ENCODE data around the gene ESYT3.

ESYT3 gene, protein sequence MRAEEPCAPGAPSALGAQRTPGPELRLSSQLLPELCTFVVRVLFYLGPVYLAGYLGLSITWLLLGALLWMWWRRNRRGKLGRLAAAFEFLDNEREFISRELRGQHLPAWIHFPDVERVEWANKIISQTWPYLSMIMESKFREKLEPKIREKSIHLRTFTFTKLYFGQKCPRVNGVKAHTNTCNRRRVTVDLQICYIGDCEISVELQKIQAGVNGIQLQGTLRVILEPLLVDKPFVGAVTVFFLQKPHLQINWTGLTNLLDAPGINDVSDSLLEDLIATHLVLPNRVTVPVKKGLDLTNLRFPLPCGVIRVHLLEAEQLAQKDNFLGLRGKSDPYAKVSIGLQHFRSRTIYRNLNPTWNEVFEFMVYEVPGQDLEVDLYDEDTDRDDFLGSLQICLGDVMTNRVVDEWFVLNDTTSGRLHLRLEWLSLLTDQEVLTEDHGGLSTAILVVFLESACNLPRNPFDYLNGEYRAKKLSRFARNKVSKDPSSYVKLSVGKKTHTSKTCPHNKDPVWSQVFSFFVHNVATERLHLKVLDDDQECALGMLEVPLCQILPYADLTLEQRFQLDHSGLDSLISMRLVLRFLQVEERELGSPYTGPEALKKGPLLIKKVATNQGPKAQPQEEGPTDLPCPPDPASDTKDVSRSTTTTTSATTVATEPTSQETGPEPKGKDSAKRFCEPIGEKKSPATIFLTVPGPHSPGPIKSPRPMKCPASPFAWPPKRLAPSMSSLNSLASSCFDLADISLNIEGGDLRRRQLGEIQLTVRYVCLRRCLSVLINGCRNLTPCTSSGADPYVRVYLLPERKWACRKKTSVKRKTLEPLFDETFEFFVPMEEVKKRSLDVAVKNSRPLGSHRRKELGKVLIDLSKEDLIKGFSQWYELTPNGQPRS

DNA sequence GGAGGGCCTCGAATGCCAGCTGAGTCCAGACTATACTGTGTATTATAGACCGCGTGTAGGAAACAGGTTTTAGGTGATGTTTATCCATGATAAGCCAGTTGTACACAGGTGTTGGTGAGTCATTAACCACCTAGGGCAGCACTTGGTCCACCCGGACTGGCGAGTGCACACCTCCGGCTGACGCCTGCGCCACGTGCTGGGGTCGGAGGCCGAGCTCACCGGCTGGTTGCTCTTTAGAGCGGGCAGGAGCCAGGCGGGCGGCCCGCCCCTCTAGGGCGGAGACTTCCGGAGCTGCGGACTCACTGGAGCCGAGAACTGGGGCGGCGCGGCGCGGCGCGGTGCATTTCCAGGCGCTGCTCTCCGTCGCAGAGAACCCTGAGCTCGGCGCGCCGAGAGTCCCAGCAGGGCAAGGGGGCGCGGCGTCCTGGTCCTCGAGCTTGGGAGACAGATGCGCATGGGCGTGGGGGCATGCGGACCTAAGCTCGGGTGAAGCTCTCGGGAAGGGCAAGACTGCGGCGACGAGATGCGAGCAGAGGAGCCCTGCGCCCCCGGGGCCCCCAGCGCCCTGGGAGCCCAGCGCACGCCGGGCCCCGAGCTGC is at the start of gene ESYT3:
TSS of gene ESYT3 (plus strand) at position 341 of the 599 bp plus-strand sequence. CDS start at position 524, 183 bp downstream.
- FAIRE-seq = no peak

- FAIRE-seq = no peak
Observed at GRCh38 chr3:138384976-138385375, 49.4 kb upstream of the ESYT3 start.

DNA sequence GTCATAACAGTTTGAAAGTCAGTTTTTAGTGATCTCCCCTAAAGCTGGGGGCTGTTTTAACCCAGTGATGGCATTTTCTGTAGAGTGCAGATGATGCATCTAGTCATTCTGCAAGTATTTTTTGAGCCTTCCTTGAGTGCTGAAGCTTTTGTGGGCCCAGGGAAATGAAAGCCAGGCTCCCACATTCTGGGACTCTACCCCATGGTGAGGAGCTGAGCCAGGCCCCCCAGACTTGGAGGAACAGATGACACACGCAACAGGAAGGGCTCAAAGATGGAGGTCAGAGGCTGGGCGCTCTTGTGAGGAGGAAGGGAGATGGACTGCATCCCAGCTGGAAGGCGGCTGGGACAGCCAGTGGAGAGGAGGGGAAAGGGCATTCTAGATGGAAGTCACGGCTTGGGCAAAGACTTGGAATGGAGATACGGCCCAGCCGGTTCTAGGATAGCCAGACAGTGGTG is 45.2 kb upstream of the ESYT3 start:
- FAIRE-seq = no peak

- FAIRE-seq = no peak
Observed at GRCh38 chr3:138389841-138390581, 44.4 kb upstream of the ESYT3 start.

DNA sequence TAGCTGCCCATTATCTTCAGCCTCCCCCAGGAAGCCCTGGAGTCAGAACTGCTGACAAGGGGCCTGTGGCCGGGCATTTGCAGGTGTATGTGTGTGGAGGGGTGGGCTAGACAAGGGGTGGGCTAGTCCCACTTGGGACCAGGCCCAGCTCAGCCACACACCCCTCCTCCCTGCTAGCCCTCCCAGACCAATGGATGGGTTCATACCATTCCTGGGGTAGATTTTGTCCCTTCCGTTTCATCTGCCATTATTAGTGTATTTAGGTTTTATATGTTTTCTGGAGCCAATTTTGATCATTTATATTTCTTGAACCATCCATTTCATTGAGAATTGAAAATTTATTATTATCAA is 43.9 kb upstream of the ESYT3 start:
- no peak for FAIRE-seq

GRCh38 chr3:138394156-138394555 is 40.3 kb upstream of the ESYT3 start:
- FAIRE-seq = no peak

- no peak for FAIRE-seq
Observed at GRCh38 chr3:138394686-138395085, 39.7 kb upstream of the ESYT3 start.

- FAIRE-seq = no peak
Observed at GRCh38 chr3:138395865-138396751, 38.3 kb upstream of the ESYT3 start.

DNA sequence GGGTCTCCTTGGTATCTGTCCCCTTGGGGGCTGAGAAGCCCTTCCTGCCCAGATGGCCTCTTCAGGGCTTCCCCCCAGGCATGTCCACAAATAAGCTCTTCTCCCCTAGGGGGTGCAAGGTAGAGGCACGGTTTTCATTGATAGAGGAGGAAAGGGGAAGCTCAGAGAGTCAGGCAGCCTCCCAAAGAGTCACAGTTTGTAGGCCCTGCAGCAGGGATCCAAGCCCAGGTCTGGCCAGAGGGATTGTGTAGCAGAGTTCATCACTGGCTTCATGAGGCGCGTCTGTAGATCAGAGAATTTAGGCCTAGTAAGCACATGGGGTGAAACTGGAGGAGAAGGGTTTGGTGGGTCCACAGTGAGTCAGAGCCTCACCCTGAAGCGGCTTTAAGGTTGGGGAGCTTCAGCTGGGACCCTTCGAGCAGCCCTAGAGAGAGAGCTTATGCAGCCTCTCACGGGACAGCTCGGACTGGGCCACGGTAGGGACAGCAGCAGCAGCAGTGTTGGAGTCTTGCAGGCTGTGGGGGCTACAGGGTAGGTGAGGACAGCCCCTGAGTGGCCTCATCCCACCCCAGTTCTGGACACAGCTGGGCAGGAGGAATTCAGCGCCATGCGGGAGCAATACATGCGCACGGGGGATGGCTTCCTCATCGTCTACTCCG is 37.5 kb upstream of the ESYT3 start:
- no peak for FAIRE-seq

DNA sequence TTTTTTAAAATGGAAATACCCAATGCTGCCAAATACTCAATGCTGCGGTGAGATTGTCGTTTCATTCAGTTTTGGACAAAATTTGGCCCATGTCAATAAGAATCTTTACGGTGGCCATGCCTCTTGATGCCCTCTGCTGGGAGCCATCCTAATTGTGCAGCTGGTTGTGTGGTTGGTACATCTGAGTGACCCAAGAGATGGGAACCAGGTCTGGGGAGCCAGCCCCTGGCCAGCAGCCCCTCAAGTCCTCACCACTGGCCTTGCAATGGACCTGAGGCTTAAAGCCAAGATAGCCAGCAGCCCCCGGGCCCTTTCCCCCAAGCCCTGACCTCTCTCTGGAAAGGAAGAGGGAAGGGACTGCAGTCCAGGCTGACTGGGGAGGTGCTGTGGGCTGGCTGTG is 36.4 kb upstream of the ESYT3 start:
- no peak for FAIRE-seq

DNA sequence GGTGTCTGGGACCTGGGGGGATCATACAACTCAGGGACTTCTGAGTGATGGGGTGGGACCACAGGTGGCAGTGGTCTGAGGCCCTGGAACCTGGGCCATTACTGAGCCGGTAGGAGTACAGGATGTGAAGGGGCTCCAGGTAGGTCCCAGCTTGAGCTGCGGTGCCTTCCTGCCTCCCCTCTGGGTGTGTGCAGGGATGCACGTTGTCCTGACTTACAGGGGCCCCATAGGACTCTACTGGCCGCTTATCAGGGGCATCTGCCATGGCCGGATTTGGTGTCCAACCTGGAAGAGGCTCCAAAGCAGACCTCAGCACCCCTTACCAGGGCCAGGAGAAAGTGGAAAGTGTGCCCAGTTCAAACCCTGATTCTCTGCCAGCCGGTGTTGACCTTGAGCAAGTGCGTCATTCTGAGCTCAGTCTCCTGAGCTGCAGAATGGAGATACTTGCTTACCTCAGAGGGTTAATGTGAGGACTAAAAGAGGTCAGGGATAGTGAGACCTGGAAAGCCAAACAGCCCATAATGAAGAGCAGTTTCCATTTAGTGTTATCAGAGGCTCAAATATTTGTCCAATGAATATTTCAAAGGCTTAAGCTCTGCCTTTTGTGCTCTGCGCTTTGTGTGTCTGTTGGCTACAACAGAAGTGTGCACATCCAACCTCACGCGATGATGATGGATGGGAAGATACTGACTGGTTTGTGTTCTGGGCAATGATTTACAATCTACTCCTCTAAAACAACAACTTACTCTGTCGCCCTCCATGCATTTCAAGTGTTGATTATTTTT is 35.4 kb upstream of the ESYT3 start:
- FAIRE-seq = no peak

DNA sequence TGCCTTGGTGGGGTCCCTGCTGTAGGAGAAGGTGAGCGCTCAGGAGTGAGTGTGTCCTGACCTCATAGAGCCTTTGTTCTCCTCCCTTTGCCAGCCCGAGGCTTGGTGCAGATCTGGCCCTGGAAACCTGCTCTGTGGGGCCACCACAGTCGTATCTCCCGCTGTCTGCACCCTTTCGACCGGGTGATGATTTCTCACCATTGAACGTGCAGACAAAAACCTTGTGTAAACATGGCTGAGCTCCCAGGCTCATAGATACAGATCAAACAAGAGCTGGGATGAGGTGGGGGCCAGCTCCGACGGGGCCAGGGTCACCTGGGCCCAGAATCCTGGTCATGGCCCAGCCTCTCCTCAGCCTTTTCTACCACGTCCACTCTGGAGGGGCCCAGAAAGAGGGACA is 34.6 kb upstream of the ESYT3 start:
- no peak for FAIRE-seq

GRCh38 chr3:138400651-138401070 is 33.8 kb upstream of the ESYT3 start:
- no peak for FAIRE-seq

GRCh38 chr3:138401834-138402233 is 32.6 kb upstream of the ESYT3 start:
- no peak for FAIRE-seq

- FAIRE-seq = no peak
Observed at GRCh38 chr3:138404121-138404520, 30.3 kb upstream of the ESYT3 start.

GRCh38 chr3:138405001-138405400 is 29.4 kb upstream of the ESYT3 start:
- no peak for FAIRE-seq

DNA sequence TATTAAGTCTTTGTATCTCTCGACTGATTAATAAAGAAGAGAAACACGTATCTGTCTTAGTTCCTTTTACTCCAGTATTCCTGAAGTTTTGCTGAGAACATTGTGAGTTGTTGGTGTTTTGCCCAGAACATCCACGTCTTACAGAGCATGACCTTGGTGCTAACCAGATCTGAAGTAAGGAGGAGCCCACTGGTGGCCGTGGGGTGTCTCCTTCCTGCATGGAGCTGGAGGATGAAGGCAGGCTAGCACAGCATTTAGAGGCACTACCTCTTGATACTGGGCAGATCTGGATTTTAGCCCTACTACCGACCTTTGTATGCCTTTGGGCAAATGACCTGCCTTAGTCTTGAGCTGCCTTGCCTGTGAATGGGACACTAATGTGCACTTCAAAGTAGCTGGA is 28.9 kb upstream of the ESYT3 start:
- no peak for FAIRE-seq

GRCh38 chr3:138406606-138407005 is 27.8 kb upstream of the ESYT3 start:
- no peak for FAIRE-seq

DNA sequence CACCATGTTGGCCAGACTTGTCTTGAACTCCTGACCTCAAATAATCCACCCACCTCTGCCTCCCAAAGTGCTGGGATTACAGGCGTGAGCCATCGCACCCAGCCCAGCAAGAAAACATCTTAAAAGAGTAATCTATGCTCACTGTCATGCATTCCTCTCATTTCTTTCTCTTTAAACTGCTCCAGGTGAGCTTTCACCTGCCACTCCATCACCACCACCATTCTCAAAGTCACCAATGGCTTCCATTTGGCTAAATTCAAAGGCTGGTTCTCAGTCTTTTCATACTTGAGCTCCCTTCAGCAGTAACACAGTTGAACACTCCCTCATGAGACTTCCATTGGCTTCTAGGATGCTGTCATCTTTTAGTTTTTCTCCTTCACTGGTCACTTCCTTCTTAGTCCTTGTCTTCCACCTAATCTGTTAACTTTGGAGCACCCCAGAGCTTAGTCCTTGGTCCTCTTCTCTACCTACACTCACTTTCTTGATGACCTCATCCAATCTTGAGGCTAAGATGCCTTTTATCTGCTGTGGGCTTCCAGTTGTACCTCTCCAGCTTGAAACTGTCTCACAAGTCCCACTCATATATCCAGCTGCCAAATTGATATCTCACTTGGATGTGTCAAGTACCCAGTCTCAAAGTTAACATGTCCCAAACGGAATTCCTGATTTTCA is 27.0 kb upstream of the ESYT3 start:
- FAIRE-seq = no peak
